HepG2 (cell line): Measurements from ENCODE around the gene GATAD2B. TPM values are rescaled to one million over a fixed set of nuclear protein-coding genes. Genes with fewer than 3 reads are reported as not detected.

Experiments used
- ATF4 ChIP-seq, 2 experiments: fragments of 450-650 bp in 1 of 2; sonication (generic) in 1 of 2; formaldehyde crosslinking; IDR thresholded peaks; 2 replicates each; pipeline versions ENCODE4 v1.5.0 to v1.8.0; 2020 to 2022; ENCODE audit warnings: mild to moderate bottlenecking in 1 of 2, missing genetic modification reagents in 1 of 2
- BCL6 ChIP-seq: IDR thresholded peaks from 2 replicates; pipeline ENCODE4 v1.6.1; 2016; ENCODE audit warnings: missing genetic modification reagents, missing compliant biosample characterization
- DNMT1 ChIP-seq: sonication (generic); formaldehyde crosslinking; IDR thresholded peaks from 2 replicates; pipeline ENCODE4 v1.5.1; 2020; ENCODE audit warnings: mild to moderate bottlenecking, missing genetic modification reagents
- HNF4G ChIP-seq, 2 experiments: sonication (generic) in 1 of 2; formaldehyde crosslinking in 1 of 2; IDR thresholded peaks; 2 replicates each; pipeline versions ENCODE4 v1.4.0 to v1.6.1; 2011 to 2020; ENCODE audit warnings: borderline replicate concordance in 2 of 2, low read depth in 2 of 2, mild to moderate bottlenecking in 2 of 2, low read length in 1 of 2, missing genetic modification reagents in 1 of 2, moderate library complexity in 1 of 2
- NFE2L1 ChIP-seq: sonication (generic); formaldehyde crosslinking; IDR thresholded peaks from 2 replicates; pipeline ENCODE4 v1.4.0; 2020; ENCODE audit warnings: missing genetic modification reagents, mild to moderate bottlenecking, borderline replicate concordance
- PAWR ChIP-seq: sonication (generic); formaldehyde crosslinking; IDR thresholded peaks from 2 replicates; pipeline ENCODE4 v1.4.0; 2020; ENCODE audit warnings: missing genetic modification reagents, mild to moderate bottlenecking, borderline replicate concordance
- RBFOX2 ChIP-seq: fragments of 200-400 bp; formaldehyde crosslinking; IDR thresholded peaks from 2 replicates; pipeline ENCODE4 v1.6.1; 2017; ENCODE audit warnings: low read depth, mild to moderate bottlenecking, low read length
- RFX5 ChIP-seq: IDR thresholded peaks from 2 replicates; pipeline ENCODE4 v1.6.1; 2011; ENCODE audit warnings: low read depth, low read length, improper control_type of control experiment
- TFE3 ChIP-seq: IDR thresholded peaks from 2 replicates; pipeline ENCODE4 v1.6.1; 2016
- ZNF143 ChIP-seq: sonication (generic); formaldehyde crosslinking; IDR thresholded peaks from 2 replicates; pipeline ENCODE4 v1.4.0; 2020; ENCODE audit warnings: missing genetic modification reagents
- ZNF24 ChIP-seq: fragments of 450-650 bp; IDR thresholded peaks from 2 replicates; pipeline ENCODE4 v1.6.1; 2017; ENCODE audit warnings: antibody characterized with exemption, mild to moderate bottlenecking
- ZNF317 ChIP-seq: sonication (generic); formaldehyde crosslinking; IDR thresholded peaks from 2 replicates; pipeline ENCODE4 v1.5.0; 2020; ENCODE audit warnings: mild to moderate bottlenecking, missing genetic modification reagents
- ZNF687 ChIP-seq: sonication (generic); formaldehyde crosslinking; IDR thresholded peaks from 2 replicates; pipeline ENCODE4 v1.5.1; 2020; ENCODE audit warnings: mild to moderate bottlenecking, missing genetic modification reagents, moderate library complexity
- ZSCAN12 ChIP-seq: sonication (generic); formaldehyde crosslinking; IDR thresholded peaks from 2 replicates; pipeline ENCODE4 v1.9.0; 2021; ENCODE audit warnings: mild to moderate bottlenecking, missing genetic modification reagents
- polyA plus RNA-seq, 8 experiments: library from polyadenylated mRNA; depleted of rRNA in 3 of 8; stranded (reverse) in 7 of 8; unstranded in 1 of 8; fragments of >200 nt; fragmentation: Illumina TruSeq in 4 of 8; extraction: Trizol in 4 of 8; gene quantifications; 2 replicates each; pipeline versions ENCODE4 v1.2.1 to v1.2.3, GENCODE V29; 2011 to 2016; ENCODE audit warnings: low read depth in 4 of 8, missing spikeins in 1 of 8, mixed read lengths in 1 of 8; ENCODE audit not compliant: insufficient read depth in 1 of 8
- total RNA-seq, 5 experiments: library from RNA; depleted of rRNA; stranded (reverse); fragments of >200 nt; fragmentation: Illumina TruSeq; extraction: Trizol; gene quantifications; 2 replicates each; pipeline ENCODE4 v1.2.3, GENCODE V29; 2016; ENCODE audit warnings: low read depth in 1 of 5

The GATAD2B gene
- total and polyA plus RNA-seq, 2 of the 13 experiments (the other 11 are each of a cell fraction or from before 2014, with no cell fraction given), result 3.2 to 5.2 TPM

GRCh38 chr1:153963030-153963849 is 40.5 kb upstream of the GATAD2B start, which contains the start of gene SLC39A1 (continued):
- TF ChIP-seq TFE3 (CRISPR knock-in tag) (no peak), RBFOX2 (peak; percentile 86), NFE2L1 (no peak), PAWR (CRISPR knock-in tag) (no peak), HNF4G (IDR thresholded peaks at IDR 0.05; ENCODE audit: borderline replicate concordance, low read depth, low read length) (no peak), HNF4G (CRISPR knock-in tag; IDR thresholded peaks at IDR 0.05; ENCODE audit: borderline replicate concordance, low read depth) (no peak), ZNF143 (CRISPR knock-in tag) (0 out of 2 replicates have a peak, but pooled peaks have one; percentile 23), ATF4 (CRISPR knock-in tag; IDR thresholded peaks at IDR 0.05) (no peak), DNMT1 (CRISPR knock-in tag) (0 out of 2 replicates have a peak, but pooled peaks have one; percentile 1), ZNF317 (CRISPR knock-in tag) (peak; percentile 28; the same call in 1 of the 2 replicates), RFX5 (0 out of 2 replicates have a peak, but pooled peaks have one; percentile 31), ZNF24 (no peak), BCL6 (CRISPR knock-in tag) (0 out of 2 replicates have a peak, but pooled peaks have one; percentile 12), ZNF687 (peak; percentile 71), ZSCAN12 (no peak)
